Sigmoid colon (tissue), 7 donors: ENCODE measurements around the gene MLH3. TPM values are rescaled to one million over a fixed set of nuclear protein-coding genes. Genes with fewer than 3 reads are reported as not detected.

ENCODE experiments used
- DNase-seq: peaks from one replicate; pipeline ENCODE4 v3.0.0-alpha.2; 2019
- H3K27ac ChIP-seq, 4 donors: fragments of 200-600 bp; sonication (generic); one replicate each; pipeline ENCODE4 v1.5.1; 2016 to 2019; ENCODE audit warnings: mild to moderate bottlenecking in 1 of 4
- H3K27me3 ChIP-seq, 3 donors: fragments of 200-600 bp; sonication (generic); one replicate each; pipeline ENCODE4 v1.5.1; 2019; ENCODE audit warnings: mild to moderate bottlenecking in 1 of 3
- H3K36me3 ChIP-seq, 4 donors: fragments of 200-600 bp; sonication (generic); one replicate each; pipeline ENCODE4 v1.5.1; 2016 to 2019
- H3K4me1 ChIP-seq, 4 donors: fragments of 200-600 bp; sonication (generic); one replicate each; pipeline ENCODE4 v1.5.1; 2017 to 2019
- H3K4me3 ChIP-seq, 4 donors: fragments of 200-600 bp; sonication (generic); one replicate each; pipeline ENCODE4 v1.5.1; 2017 to 2019; ENCODE audit warnings: mild to moderate bottlenecking in 2 of 4, moderate library complexity in 1 of 4
- H3K9me3 ChIP-seq, 4 donors: fragments of 200-600 bp in 3 of 4; sonication (generic) in 3 of 4; one replicate each; pipeline versions ENCODE4 v1.5.1 to v1.6.1; 2013 to 2019
- EP300 ChIP-seq, 4 donors: sonication (generic); formaldehyde crosslinking; IDR thresholded peaks; one replicate each; pipeline ENCODE4 v1.6.1; 2017; ENCODE audit warnings: antibody characterized with exemption in 4 of 4
- POLR2A ChIP-seq, 2 donors: fragments of 450-650 bp; IDR thresholded peaks; one replicate each; pipeline ENCODE4 v1.6.1; 2016; ENCODE audit warnings: antibody characterized with exemption in 2 of 2, mild to moderate bottlenecking in 2 of 2, moderate library complexity in 2 of 2
- POLR2AphosphoS5 ChIP-seq, 4 donors: sonication (generic); formaldehyde crosslinking; IDR thresholded peaks; one replicate each; pipeline ENCODE4 v1.6.1; 2017; ENCODE audit warnings: antibody characterized with exemption in 4 of 4
- WGBS, 2 donors: extraction: QIAGEN DNeasy Blood & Tissue Kit; methylation state at CpG; one replicate each; pipeline ENCODE4 v1.1.7; 2013; 5-methylcytosine and 5-hydroxymethylcytosine counted together
- intact Hi-C: fragments of 100-400 bp; cut with DNase I; formaldehyde crosslinking; loops from one replicate; pipeline ENCODE4 v1.15.1; 2023
- polyA plus RNA-seq, 3 donors: library from polyadenylated mRNA; stranded (reverse); fragments of 200-250 nt; gene quantifications; one replicate each; pipeline ENCODE4 v1.2.3, GENCODE V29; 2013
- total RNA-seq, 4 donors: library from RNA; depleted of rRNA; stranded (reverse); fragments of >200 nt; gene quantifications; one replicate each; pipeline ENCODE4 v1.1.0, GENCODE V29; 2016
- TF ChIP-seq, protein P1 (sequence below), 4 experiments: fragments of 450-650 bp in 3 of 4; fragments of 200-600 bp in 1 of 4; IDR thresholded peaks; one replicate each; pipeline ENCODE4 v1.5.1; 2016 to 2019; ENCODE audit warnings: antibody characterized with exemption in 4 of 4, mild to moderate bottlenecking in 3 of 4, moderate library complexity in 2 of 4
- donor health status: healthy with polysubstance abuse.
- donor health status: Bipolar disorder and iron deficiency.
- donor health status: healthy.

Gene MLH3
- total and polyA plus RNA-seq, 7 donors: 3.6 to 42.9 (median 30.0) TPM

DNA sequence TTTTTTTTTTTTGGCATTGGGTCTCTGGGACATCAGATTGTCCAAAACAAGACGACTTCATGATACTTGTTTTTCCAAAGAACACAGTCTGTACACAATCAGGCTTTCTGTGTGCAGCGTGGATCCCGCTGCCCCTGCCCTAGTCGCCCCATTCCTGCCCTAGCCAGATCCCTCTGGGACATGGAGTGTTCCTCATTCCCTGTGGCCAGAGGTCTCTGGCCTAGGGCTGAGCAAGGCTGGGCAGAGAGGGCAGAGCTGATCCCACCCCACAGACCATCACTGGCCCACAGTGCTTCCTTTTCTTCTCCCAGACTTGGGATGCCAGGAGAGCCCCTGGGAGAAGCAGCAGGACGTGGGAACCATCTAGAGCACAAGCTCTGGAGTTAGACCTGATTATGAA lies 69.4 kb downstream of the MLH3 start:
- no peaks in the 10 kb centered on the region for H3K36me3 ChIP-seq
- TF ChIP-seq EP300 (IDR thresholded peaks at IDR 0.05): no peak
- no peak for TF ChIP-seq POLR2AphosphoS5 (IDR thresholded peaks at IDR 0.05)
- TF ChIP-seq, protein P1, sequence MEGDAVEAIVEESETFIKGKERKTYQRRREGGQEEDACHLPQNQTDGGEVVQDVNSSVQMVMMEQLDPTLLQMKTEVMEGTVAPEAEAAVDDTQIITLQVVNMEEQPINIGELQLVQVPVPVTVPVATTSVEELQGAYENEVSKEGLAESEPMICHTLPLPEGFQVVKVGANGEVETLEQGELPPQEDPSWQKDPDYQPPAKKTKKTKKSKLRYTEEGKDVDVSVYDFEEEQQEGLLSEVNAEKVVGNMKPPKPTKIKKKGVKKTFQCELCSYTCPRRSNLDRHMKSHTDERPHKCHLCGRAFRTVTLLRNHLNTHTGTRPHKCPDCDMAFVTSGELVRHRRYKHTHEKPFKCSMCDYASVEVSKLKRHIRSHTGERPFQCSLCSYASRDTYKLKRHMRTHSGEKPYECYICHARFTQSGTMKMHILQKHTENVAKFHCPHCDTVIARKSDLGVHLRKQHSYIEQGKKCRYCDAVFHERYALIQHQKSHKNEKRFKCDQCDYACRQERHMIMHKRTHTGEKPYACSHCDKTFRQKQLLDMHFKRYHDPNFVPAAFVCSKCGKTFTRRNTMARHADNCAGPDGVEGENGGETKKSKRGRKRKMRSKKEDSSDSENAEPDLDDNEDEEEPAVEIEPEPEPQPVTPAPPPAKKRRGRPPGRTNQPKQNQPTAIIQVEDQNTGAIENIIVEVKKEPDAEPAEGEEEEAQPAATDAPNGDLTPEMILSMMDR (IDR thresholded peaks at IDR 0.05): no peak
- no peak for TF ChIP-seq POLR2A (IDR thresholded peaks at IDR 0.05)
- no peaks in the 10 kb centered on the region for H3K9me3 ChIP-seq
- no peak for DNase-seq
- no peaks in the 10 kb centered on the region for H3K27me3 ChIP-seq
- no peak overlapping the region for H3K27ac ChIP-seq
- H3K4me3 ChIP-seq: no peak overlapping the region
- 85 to 90% methylated on average over 5 of the region's 5 CpGs for whole genome bisulfite sequencing, 2 donors
- intact Hi-C loops: no loop called here
- H3K4me1 ChIP-seq: no peaks in the 10 kb centered on the region

DNA sequence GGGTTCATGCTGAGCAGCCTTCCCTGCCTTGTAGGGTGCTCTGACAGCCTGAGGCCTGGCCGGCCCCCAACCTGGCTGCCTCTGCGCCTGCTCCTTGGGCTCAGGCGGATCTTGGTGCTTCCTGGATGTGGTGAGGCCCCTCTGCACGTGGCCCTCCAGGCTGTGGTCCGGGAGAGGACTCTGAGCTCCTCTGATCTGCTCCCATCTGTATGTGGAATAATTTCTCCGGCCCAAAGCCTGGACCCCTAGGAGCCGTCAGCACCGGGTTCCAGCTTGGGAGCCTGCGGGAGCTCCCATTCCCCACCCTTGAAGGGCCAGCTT lies 69.8 kb downstream of the MLH3 start:
- H3K4me1 ChIP-seq: no peaks in the 10 kb centered on the region

DNA sequence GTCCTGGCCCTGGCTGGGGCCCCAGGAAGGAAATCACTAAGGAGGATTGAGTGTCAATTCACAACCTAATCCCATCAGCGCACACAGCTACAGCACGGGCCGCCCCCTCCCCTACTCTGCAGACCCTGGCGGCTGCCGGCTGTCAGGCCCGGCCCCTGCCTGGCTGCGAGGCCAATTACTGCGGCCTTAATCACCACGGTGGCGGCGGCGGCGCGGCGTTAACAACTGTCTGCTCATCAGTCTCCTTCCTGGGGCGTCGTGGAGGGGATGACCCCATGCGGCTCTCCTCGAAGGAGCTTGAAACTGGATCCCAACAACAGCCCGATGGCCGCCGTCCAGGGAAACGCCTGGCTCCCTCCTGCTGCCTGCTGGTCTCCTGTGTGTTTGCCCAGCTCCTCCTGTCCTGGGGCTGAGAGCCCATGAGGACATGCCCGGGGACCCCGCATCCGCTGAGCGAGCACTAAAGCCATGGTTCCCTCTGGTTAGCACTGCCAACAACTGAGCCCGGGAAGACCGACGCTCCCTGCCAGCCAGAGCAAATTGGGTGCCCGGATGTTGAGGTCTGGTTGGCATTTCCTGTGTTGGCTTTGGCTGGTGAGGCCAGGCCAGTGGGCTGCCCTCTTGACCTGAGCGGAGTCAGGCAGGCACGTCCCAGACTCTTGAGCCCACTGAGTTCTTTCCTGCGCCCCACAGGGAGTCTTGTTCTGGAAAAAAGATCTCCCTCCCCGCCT lies 70.4 kb downstream of the MLH3 start:
- intact Hi-C loops: no loop called here
- 79 to 89% methylated on average over 35 of the region's 35 CpGs for WGBS, 2 donors
- H3K4me1 ChIP-seq: no peaks in the 10 kb centered on the region

More for the DNA sequence above, 69.8 kb downstream of the MLH3 start:
- no peaks in the 10 kb centered on the region for H3K27me3 ChIP-seq
- no peak for DNase-seq
- intact Hi-C loops: no loop called here
- 88 to 96% methylated on average over 9 of the region's 9 CpGs for WGBS, 2 donors
- no peaks in the 10 kb centered on the region for H3K9me3 ChIP-seq
- no peak overlapping the region for H3K4me3 ChIP-seq
- TF ChIP-seq POLR2A (IDR thresholded peaks at IDR 0.05) (no peak), POLR2AphosphoS5 (IDR thresholded peaks at IDR 0.05) (no peak), EP300 (IDR thresholded peaks at IDR 0.05) (no peak)
- TF ChIP-seq, protein P1 (IDR thresholded peaks at IDR 0.05): no peak
- H3K36me3 ChIP-seq: no peaks in the 10 kb centered on the region
- no peak overlapping the region for H3K27ac ChIP-seq

DNA sequence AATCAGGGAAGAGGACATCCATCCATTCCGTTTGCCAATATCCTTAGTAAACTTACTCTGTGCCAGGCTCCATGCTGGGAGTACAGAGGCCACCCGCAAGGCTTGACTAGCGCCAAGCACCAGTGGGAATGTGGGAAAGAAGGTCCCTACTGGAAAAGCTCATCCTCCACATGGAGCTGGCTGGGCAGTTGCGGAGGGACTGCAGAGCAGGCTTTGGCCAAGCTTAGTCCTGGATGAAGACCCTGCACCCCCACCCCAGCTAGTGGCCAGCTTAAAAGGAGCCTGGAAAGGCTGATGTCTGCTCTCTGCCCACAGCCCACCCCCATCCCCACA lies 70.9 kb downstream of the MLH3 start:
- DNase-seq: no peak
- no peak overlapping the region for H3K27ac ChIP-seq
- H3K27me3 ChIP-seq: no peaks in the 10 kb centered on the region
- TF ChIP-seq, protein P1 (IDR thresholded peaks at IDR 0.05): no peak
- TF ChIP-seq POLR2AphosphoS5 (IDR thresholded peaks at IDR 0.05): no peak
- H3K9me3 ChIP-seq: no peaks in the 10 kb centered on the region
- WGBS, 2 donors: 91 to 93% methylated on average over 4 of the region's 4 CpGs
- no peaks in the 10 kb centered on the region for H3K36me3 ChIP-seq
- peaks cover 0 to under 1% (median 0%) of the 10 kb centered on the region in 4 donors for H3K4me1 ChIP-seq
- no peak overlapping the region for H3K4me3 ChIP-seq
- intact Hi-C loops: no loop called here

More for the DNA sequence above, 70.4 kb downstream of the MLH3 start:
- H3K27me3 ChIP-seq: no peaks in the 10 kb centered on the region
- no peaks in the 10 kb centered on the region for H3K36me3 ChIP-seq
- TF ChIP-seq, protein P1 (IDR thresholded peaks at IDR 0.05): no peak
- TF ChIP-seq EP300 (IDR thresholded peaks at IDR 0.05) (no peak), POLR2A (IDR thresholded peaks at IDR 0.05) (no peak), POLR2AphosphoS5 (IDR thresholded peaks at IDR 0.05) (no peak)
- H3K4me3 ChIP-seq: no peak overlapping the region
- no peak for DNase-seq
- H3K27ac ChIP-seq: no peak overlapping the region
- H3K9me3 ChIP-seq: no peaks in the 10 kb centered on the region
